GM19467 (cell line): ENCODE measurements around the gene ZNRF1.
"Not testable (repeated sequence)": the region's sequence is repeated elsewhere in the genome, so short reads cannot be mapped to it uniquely, and the experiment has no call there.

Source experiments
- ATAC-seq: cut with Tn5 transposase; IDR thresholded peaks from one replicate; pipeline ENCODE4 v1.9.1; 2021; ENCODE audit warnings: mild to moderate bottlenecking, moderate library complexity; ENCODE audit not compliant: unreplicated experiment

The ZNRF1 gene

GRCh38 chr16:75111514-75111940 is 112.7 kb downstream of the ZNRF1 start:
- ATAC-seq = peak; percentile 5

DNA sequence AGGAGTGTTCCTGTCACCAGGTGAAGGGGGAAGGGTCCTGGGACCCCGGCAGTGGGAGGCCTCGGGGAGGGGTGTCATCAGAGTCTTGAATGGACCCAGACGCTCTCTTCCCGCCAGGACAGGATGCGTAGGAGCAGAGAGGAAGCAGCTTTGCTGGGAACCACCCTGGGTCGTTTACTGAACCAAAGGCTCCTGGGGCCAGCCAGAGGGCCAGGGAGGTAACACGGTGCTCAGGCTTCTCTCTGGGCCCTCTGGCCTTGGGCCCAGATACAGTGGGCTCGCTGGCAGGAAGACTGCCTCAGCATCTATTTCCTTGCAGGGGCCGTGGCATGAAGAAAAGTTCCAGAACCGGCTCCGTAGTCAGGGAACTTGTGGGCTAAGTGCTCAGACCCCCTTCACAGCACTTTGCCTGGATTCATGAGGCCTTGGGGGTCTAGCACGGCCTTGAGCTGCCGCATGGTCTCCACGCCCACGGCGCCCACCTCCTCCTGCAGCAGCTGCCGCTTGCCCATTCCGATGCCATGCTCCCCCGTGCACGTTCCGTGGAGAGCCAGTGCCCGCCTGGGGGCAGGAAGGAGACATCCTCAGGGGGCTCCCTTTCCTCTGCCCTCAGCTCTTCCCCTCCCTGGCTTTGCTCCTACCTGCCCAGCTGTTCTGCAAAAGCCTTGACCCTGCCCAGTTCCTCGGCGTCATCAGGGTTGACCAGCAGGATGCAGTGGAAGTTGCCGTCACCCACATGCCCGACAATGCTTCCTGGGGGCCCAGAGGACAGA is 113.3 kb downstream of the ZNRF1 start:
- no peak for ATAC-seq

GRCh38 chr16:75112734-75113491 is 114.1 kb downstream of the ZNRF1 start:
- ATAC-seq = no peak

DNA sequence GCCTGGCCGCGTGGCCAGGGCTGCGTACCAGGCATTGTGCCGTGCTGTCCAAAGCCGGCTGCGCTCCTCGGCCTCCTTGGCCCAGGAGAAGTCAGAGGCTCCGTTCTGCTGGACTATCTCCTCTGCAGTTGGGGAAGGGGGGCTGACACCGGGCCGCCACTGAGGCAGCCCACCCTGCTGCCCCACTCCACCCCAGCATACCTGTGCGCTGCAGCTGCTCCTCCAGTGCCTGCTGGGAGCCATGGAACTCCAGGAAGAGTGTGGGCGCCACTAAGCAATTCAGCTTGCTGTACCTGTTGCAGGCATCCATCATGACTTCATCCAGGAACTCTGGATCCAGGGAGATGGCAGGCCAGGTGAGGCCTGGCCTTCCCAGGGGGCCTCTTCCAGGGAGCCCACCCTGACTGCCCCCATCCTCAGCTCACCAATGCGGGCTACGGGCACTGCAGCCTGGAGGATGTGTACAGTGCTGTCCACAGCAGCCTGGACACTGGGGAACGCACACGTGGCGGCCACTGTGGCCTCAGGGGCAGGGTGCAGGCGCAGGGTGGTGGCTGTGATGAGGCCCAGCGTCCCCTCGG is 114.8 kb downstream of the ZNRF1 start:
- no peak for ATAC-seq

GRCh38 chr16:75114179-75114945 is 115.5 kb downstream of the ZNRF1 start:
- ATAC-seq = no peak

DNA sequence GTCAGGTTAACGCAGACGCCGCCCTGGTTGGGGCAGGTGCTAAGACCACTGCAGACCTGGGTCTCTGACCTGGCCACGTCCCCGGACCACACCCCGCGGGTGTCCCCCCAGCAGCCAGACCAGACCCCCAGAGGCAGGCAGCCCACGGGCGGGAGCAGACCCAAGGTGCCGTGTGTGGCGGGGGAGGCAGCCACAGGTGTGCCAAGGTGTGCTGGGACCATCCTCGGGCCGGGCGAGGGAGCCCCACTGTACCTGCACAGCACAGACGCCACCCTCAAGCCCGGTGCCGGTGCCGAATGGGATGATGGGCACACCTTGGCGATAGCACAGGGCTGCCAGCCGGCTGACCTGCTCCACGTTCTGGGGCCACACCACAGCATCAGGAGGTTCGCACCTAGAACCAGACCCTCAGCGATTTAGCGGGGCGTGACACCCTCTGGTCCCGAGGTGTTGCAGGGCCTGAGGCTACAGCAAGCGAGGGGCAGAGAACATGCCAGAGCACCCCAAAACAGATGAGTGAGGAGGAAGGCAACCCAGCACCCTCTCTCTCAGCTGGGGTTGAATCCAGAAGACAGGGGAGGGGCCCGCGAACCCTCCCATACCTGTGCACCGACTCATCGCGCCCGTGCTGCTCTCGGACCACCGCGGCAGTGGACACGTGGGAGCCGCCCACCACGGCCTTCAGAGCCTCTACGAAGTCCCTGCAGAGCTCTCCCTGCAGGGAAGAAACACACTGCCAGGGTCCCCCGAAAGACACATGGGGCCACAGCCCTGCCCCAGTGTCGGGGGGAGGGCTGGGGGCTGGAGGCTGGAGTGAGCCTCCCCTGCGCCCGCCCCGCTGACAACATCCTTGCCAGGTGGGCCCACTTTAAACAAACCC is 116.4 kb downstream of the ZNRF1 start:
- no peak for ATAC-seq

GRCh38 chr16:75116081-75116910 is 117.5 kb downstream of the ZNRF1 start, which contains the start of gene LDHD:
Gene LDHD, minus strand, starts transcription at chr16:75116780. Its CDS starts 60 bp downstream, at chr16:75116720.
- no peak for ATAC-seq

DNA sequence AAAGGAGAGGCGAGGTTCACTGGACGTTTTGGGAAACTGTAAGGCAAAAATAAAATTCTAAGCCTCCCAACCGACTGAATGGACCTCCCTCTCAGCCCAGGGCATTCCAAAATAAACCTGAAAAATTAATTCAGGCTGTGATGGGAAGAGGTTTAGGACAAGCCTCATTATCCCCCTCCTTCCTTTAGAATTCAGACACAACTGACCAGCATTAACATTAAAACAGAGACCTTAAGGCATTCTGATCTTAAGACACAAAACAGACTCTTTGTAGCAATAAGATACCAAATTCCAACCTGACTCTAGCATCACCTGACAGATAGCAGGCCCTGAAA is 118.1 kb downstream of the ZNRF1 start:
- no peak for ATAC-seq

GRCh38 chr16:75118943-75119539 is 120.2 kb downstream of the ZNRF1 start:
- no peak for ATAC-seq

DNA sequence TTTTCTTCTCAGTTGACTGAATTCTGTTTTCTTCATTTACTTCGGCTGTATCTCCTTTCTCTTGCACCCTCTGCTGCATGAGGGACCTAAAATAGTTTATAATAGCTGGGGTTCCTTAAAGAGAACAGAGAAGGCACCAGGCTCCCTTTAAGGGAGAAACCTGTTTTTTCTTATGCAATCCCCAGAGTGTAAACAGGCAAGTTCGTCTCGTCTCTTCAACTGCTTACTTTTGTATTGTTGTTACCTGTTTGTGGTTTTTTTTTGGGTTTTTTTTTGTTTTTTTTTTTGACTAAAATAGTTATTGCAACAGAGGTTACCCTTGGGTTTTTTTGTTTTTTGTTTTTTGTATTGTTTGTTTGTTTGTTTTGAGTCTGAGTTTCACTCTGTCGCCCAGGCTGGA is 121.4 kb downstream of the ZNRF1 start:
- no peak for ATAC-seq

- ATAC-seq = no peak
Observed at GRCh38 chr16:75121949-75122568, 123.2 kb downstream of the ZNRF1 start.

GRCh38 chr16:75122609-75123008 is 123.8 kb downstream of the ZNRF1 start:
- ATAC-seq = no peak

DNA sequence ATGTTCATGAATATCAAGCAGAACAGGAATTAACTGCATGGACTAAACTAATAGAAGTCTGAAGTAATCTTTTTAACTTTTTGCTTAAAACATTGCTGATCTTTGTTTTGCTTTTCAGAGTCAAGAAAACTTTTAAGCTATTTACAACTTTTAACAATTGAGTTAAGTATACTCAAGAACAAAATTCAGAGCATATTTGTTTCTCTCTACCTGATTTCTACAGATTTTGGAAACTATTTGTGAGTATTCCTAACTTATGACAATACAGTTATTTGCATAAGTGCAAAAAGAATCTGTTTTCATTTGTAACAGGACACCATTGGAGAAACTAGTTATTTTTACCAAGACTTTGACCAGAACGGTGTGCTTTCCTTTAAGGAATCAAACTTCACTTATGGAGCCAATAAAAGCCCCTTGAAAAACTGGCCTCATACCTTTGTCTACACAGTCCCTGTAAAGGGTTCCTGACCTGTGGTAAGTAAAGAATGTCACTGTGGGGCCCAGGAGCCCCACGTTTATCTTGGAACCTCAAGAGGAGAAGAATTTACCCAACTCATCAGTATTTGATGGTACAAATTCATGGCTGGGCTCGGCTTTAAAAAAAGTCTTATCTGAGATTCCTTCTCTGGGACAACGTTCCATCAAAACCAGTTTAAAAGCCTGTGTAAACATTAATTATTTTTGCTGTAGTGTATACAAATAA is 129.0 kb downstream of the ZNRF1 start:
- no peak for ATAC-seq

DNA sequence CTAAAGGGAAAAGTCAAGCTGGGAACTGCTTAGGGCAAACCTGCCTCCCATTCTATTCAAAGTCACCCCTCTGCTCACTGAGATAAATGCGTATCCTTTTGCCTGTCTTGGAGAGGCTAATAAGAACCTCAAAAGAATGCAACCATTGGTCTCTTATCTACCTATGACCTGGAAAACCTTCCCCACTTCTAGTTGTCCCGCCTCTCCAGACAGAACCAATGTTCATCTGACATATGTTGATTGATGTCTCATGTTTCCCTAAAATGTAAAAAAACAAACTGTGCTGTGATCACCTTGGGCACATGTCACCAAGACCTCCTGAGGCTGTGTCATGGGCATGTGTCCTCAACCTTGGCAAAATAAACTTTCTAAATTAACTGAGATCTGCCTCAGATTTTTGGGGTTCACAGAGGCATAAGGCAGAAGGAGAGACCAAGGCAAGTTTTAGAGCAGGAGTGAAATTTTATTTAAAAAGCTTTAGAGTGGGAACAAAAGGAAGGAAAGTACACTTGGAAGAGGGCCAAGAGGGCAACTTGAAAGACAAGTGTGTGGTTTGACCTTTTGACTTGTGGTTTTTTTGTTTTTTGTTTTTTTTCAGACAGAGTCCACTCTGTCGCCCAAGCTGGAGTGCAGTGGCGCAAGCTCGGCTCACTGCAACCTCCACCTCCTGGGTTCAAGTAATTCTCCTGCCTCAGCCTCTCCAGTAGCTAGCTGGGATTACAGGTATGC is 130.8 kb downstream of the ZNRF1 start:
- ATAC-seq = not testable (repeated sequence)

- no peak for ATAC-seq
Observed at GRCh38 chr16:75130150-75130771, 131.4 kb downstream of the ZNRF1 start.

DNA sequence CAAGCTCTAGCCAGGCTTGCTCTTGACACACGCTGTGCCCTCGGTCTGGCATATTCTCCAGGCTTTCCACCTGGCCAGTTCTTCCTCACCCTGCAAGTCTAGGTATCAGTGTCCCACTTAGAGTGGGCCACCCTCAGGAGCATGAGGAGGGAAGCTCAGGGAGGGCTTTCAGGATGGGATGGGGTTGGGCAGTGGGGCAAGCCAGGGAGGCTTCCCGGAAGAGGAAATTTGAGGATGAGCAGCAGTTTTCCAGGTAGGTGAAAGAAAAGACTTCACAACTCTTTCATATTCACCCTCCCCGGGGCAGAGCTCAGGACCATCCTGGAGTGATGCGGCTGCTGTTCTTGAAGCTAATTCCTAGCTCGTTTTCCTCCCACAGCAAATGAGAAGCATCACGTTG is 132.3 kb downstream of the ZNRF1 start:
- ATAC-seq = no peak

- ATAC-seq = no peak
Observed at GRCh38 chr16:75138233-75138632, 139.4 kb downstream of the ZNRF1 start.
